ENCODE data around the gene FRMD7.
A peak's percentile ranks its signal among the peaks of the same experiment; 100 is the strongest.
"Not testable (repeated sequence)": the region's sequence is repeated elsewhere in the genome, so short reads cannot be mapped to it uniquely, and the experiment has no call there.

The FRMD7 gene

GRCh38 chrX:132101799-132102198 is 26.0 kb downstream of the FRMD7 start:
- DNase-seq (ENCODE audit: low read depth) = no peak
- no peak for TF ChIP-seq CTCF (IDR thresholded peaks at IDR 0.05; ENCODE audit: low read depth, low read length, missing control alignments)

GRCh38 chrX:132101206-132101605 is 26.6 kb downstream of the FRMD7 start:
- no peak for DNase-seq (ENCODE audit: low read depth)
- no peak for TF ChIP-seq CTCF (IDR thresholded peaks at IDR 0.05; ENCODE audit: low read depth, low read length, missing control alignments)
- H3K4me3 ChIP-seq (ENCODE audit: low read depth, low read length) = no peak overlapping the region
- in situ Hi-C loops (cut with HindIII; ENCODE audit: low sequenced_read_pairs) = no loop called here

More at GRCh38 chrX:132101799-132102198, 26.0 kb downstream of the FRMD7 start:
- no peak overlapping the region for H3K4me3 ChIP-seq (ENCODE audit: low read depth, low read length)
- in situ Hi-C loops (cut with HindIII; ENCODE audit: low sequenced_read_pairs) = no loop called here

GRCh38 chrX:132098704-132099103 is 29.1 kb downstream of the FRMD7 start:
- in situ Hi-C loops (cut with HindIII; ENCODE audit: low sequenced_read_pairs) = not testable (repeated sequence)

GRCh38 chrX:132094164-132094563 is 33.7 kb downstream of the FRMD7 start:
- DNase-seq (ENCODE audit: low read depth) = peak; percentile 69
- H3K4me3 ChIP-seq (ENCODE audit: low read depth, low read length) = no peak overlapping the region
- TF ChIP-seq CTCF (IDR thresholded peaks at IDR 0.05; ENCODE audit: low read depth, low read length, missing control alignments) = no peak
- in situ Hi-C loops (cut with HindIII; ENCODE audit: low sequenced_read_pairs) = no loop called here

More at GRCh38 chrX:132098704-132099103, 29.1 kb downstream of the FRMD7 start:
- H3K4me3 ChIP-seq (ENCODE audit: low read depth, low read length); DNase-seq (ENCODE audit: low read depth): not testable (repeated sequence)

GRCh38 chrX:132093239-132093860 is 34.5 kb downstream of the FRMD7 start:
- H3K4me3 ChIP-seq (ENCODE audit: low read depth, low read length) = no peak overlapping the region
- DNase-seq (ENCODE audit: low read depth) = no peak
- in situ Hi-C loops (cut with HindIII; ENCODE audit: low sequenced_read_pairs) = no loop called here
- TF ChIP-seq CTCF (IDR thresholded peaks at IDR 0.05; ENCODE audit: low read depth, low read length, missing control alignments) = no peak

- DNase-seq (ENCODE audit: low read depth) = peak; percentile 43
- H3K4me3 ChIP-seq (ENCODE audit: low read depth, low read length) = no peak overlapping the region
- in situ Hi-C loops (cut with HindIII; ENCODE audit: low sequenced_read_pairs) = no loop called here
- peak; percentile 78 for TF ChIP-seq CTCF (IDR thresholded peaks at IDR 0.05; ENCODE audit: low read depth, low read length, missing control alignments)
Observed at GRCh38 chrX:132092439-132093065, 35.3 kb downstream of the FRMD7 start.

- TF ChIP-seq CTCF (IDR thresholded peaks at IDR 0.05; ENCODE audit: low read depth, low read length, missing control alignments) = no peak
- H3K4me3 ChIP-seq (ENCODE audit: low read depth, low read length) = no peak overlapping the region
- no peak for DNase-seq (ENCODE audit: low read depth)
- in situ Hi-C loops (cut with HindIII; ENCODE audit: low sequenced_read_pairs) = no loop called here
Observed at GRCh38 chrX:132090403-132091159, 37.2 kb downstream of the FRMD7 start.

All from astrocyte of the cerebellum (primary cell).